HG03442 (cell line): ENCODE results near the gene RIT1.
"Not testable (repeated sequence)": the region's sequence is repeated elsewhere in the genome, so short reads cannot be mapped to it uniquely, and the experiment has no call there.

Source experiments
- ATAC-seq: cut with Tn5 transposase; IDR thresholded peaks from one replicate; pipeline ENCODE4 v1.9.1; 2021; ENCODE audit warnings: mild to moderate bottlenecking, moderate library complexity; ENCODE audit not compliant: unreplicated experiment

Gene RIT1

GRCh38 chr1:155895617-155896016 is 15.5 kb downstream of the RIT1 start:
- ATAC-seq, result not testable (repeated sequence)

DNA sequence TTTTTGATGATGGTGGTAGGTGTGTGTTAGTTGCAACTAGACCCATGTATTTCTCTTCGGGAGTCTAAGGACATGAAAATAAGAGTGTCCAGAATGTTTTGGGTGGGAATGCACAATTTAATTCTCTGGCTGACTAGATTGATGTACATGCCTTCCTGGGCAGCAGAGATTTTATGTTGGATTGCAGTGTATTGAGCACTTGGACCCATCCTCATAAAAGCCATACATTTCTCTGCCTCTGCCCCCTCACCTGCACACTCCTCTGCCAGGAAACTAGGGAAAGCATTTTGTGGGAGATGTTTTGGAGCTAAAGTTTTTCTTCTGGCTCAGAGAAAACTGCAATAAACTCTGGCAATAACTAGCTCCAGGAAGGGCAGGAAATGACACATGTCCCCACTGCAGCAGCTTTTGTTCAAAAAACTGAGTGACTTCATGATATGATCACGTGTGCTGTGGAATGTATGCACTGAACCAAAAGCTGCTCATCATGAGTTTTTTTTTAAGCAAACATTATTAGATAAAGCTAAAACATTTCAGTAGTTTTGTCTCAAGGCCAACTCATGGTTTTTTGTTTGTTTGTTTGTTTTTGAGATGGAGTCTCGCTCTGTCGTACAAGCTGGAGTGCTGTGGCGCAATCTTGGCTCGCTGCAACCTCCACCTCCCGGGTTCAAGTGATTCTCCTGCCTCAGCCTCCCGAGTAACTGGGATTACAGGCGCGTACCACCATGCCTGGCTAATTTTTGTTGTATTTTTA is 17.6 kb downstream of the RIT1 start:
- ATAC-seq, result no peak

- no peak for ATAC-seq
Observed at GRCh38 chr1:155892796-155893195, 18.4 kb downstream of the RIT1 start.

- no peak for ATAC-seq
Observed at GRCh38 chr1:155890251-155890650, 20.9 kb downstream of the RIT1 start.

- no peak for ATAC-seq
Observed at GRCh38 chr1:155889566-155889965, 21.6 kb downstream of the RIT1 start.

- ATAC-seq, result no peak
Observed at GRCh38 chr1:155888481-155888880, 22.7 kb downstream of the RIT1 start.

DNA sequence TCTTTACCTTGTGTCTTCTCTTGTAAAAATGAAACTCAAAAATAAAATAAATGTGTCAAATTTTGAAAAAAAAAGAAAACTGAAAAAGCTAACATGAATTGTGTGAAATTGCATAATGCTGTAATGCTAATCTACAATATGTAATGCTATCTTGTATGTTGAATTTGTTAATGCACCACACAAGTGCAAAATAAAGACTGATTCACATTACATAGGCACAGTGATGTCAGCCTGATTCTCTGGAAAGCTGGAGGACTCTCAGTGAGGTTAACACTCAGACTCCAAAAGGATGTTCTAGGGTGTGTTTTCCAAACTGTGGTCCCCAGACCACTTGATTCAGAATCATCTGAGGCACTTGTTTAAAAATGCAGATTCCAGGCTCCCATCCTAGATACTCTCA is 26.2 kb downstream of the RIT1 start:
- ATAC-seq, result no peak

GRCh38 chr1:155884031-155884960 is 26.9 kb downstream of the RIT1 start:
- ATAC-seq, result no peak

- ATAC-seq, result no peak
Observed at GRCh38 chr1:155882766-155883165, 28.4 kb downstream of the RIT1 start.

DNA sequence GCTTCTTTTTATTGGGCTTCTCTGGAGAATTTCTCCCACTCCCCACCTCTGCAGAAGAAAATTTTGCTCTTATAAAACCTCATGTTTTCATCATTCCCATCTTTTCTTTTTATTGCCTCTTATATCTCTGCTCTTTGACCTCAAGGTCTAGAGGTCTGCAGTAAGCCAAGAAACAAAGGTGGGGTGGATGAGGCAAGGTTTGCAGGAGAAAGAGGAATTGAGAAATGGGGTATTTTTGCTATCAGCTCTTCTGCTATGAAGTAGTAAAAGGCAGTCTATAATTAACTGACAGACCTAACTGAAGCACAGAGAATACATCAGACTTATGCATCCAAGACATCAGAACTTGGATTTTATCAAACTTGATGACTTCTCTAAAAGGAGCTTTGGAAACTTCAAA is 28.9 kb downstream of the RIT1 start:
- ATAC-seq, result no peak

- no peak for ATAC-seq
Observed at GRCh38 chr1:155880950-155881349, 30.2 kb downstream of the RIT1 start.

DNA sequence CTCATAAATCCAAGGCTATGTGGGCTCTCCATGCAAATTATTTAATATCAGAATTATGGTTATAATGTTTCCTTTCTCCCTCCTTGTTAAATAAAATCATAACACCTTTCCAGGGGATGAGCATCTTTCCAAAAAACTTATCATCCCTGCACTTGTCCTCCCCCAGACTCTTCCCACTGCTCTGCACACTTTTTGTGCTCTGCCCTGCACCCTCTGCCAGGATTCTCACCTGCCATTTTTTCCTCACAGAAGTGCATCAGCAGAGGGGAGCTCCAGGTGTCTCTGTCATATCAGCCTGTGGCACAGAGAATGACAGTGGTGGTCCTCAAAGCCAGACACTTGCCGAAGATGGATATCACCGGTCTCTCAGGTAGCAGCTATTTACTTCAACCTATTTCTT is 30.9 kb downstream of the RIT1 start:
- ATAC-seq, result no peak

DNA sequence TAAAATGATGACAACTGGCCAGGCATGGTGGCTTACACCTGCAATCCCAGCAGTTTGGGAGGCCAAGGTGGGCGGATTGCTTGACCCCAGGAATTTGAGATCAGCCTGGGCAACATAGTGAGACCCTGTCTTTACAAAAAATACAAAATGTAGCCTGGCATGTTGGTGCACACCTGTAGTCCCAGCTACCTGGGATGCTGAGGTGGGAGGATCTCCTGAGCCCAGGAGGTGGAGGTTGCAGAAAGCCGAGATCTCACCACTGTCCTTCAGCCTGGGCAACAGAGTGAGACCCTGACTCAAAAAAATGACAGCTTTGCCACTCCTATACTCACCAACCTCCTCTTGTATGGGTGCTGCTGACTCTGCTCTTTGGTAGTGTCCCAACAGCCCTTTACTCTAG is 33.2 kb downstream of the RIT1 start:
- ATAC-seq, result no peak

- no peak for ATAC-seq
Observed at GRCh38 chr1:155873860-155874259, 37.3 kb downstream of the RIT1 start.

DNA sequence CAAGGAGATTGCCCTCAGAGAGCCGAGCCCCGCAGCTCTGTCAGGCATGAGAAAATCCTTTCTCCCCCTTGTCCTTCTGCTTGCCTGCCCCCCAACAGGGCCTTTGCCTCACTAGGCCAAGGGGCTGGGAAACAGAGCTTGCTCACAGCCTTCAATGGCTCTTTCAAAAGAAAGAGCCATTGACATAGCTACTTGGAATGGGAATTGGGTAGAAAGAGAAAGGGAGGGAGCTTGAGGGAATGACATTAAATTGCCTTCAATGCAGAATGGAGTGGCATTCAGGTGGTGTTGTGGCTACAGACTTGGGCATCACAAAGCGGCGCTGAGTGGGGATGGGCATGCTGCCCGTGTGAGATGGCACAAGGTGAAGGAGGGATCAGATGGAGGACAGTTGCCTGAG is 38.6 kb downstream of the RIT1 start:
- no peak for ATAC-seq

GRCh38 chr1:155871390-155871789 is 39.8 kb downstream of the RIT1 start:
- ATAC-seq, result no peak

DNA sequence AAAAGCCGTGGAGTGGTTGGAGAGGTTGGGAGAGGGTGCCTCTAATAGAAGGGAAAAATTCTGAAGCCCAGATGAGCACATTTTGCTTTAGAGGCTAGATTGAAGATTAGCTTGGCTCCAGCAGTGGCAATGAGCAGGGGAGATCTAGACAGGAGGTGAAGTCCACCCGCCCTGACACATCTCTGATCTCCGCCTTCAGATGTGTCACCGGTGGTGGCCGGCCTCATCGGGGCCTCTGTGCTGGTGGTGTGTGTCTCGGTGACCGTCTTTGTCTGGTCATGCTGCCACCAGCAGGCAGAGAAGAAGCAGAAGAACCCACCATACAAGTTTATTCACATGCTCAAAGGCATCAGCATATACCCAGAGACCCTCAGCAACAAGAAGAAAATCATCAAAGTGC is 43.4 kb downstream of the RIT1 start:
- no peak for ATAC-seq

- ATAC-seq, result no peak
Observed at GRCh38 chr1:155864393-155864792, 46.8 kb downstream of the RIT1 start.

DNA sequence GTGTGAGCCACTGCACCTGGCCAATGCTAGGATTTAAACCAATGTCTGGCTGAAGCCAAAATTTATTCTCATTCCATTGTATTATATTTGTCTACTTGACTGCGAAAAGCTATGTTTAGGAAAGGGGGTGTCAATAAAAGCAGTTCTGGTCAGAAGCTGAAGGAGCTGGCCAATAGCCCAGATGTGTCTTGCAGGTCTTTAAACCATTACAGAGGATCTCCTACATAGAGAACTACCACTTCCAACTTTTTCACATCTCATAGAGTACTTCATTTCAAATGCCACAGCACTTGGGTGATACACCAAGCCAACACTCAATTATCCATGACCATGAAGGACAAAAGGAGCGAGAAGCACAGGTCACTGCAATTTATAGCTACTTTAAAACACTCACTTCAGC is 49.3 kb downstream of the RIT1 start:
- ATAC-seq, result no peak

DNA sequence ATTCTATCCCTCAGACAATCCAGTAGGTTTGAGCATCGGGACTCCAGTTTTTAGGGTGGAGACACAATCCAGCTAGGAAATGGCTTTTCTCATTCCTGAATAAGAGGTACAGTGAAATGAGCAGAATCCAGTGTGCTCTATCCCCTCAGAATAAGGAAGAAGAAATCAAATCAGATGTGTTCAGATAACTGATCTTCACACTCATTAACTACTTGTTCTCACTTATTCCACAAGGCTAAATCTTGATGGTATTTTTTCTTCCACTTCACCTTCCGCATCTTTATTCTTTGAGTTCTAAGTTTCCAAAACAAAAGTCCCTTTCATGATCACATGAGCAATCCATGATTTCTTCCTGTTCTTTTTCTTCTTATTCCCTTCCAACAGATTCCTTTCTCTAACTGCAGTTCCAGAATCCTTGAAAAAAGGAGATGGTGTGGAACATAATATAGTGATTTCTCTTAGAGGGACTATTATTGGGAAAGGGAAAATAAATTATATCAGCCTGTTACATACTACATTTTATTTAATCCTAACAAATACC is 50.1 kb downstream of the RIT1 start:
- no peak for ATAC-seq

DNA sequence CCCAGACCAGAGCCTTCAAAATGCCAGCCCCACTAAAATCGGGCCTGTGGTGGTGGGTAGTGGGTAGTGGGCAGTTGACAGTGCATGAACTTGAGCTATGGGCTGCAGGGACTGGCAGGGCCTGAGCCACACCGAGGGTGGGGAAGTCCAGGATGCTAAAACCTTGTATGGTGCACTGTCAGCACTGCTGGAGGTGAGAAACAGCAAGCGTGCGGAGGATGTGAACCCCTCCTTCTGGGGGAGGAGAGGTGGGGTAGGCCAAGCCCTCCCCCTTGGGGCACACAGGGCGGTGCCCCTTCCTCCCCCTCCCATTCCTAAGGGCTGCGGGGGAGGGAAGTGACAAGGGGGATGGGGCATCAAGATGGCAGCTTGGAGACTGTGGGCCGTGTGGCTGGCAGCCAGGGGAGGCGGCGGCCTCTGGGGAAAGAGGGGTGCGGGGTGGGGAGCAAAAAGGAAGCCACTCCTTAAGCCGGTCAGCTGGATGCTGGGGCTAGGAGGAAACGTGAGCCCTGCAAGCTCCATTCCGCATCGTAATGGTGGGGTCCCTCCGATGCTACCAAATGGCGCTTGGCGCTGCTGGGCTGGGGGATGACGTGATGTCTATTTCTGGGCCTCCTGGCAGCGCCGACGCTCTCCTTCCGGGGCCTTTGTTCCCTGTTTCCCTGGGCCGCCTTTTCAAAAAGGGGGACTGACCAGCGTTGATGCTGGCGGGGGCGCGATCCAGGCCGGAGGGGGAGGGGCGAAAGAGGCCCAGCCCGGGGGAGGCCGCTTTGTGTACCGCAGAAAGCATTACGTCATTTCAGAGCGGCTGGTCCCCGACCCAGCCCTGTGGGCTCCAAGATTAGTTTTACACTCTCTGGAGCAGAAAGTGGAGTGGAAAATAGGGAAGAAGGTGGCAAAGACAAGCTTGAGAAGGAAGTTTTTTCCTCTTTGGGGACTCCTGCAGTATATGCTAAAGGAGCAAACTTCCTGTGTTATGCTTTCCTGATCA is 51.0 kb downstream of the RIT1 start:
- no peak for ATAC-seq
